GOT3 (cell line): ENCODE results near the gene NFXL1.
A peak's percentile ranks its signal among the peaks of the same experiment; 100 is the strongest.
"Not testable (repeated sequence)": the region's sequence is repeated elsewhere in the genome, so short reads cannot be mapped to it uniquely, and the experiment has no call there.

ENCODE experiments used
- DNase-seq: peaks from one replicate; lab custom pipeline; 2025; ENCODE audit warnings: mixed read lengths; lab: John Stamatoyannopoulos, UW

NFXL1 gene

DNA sequence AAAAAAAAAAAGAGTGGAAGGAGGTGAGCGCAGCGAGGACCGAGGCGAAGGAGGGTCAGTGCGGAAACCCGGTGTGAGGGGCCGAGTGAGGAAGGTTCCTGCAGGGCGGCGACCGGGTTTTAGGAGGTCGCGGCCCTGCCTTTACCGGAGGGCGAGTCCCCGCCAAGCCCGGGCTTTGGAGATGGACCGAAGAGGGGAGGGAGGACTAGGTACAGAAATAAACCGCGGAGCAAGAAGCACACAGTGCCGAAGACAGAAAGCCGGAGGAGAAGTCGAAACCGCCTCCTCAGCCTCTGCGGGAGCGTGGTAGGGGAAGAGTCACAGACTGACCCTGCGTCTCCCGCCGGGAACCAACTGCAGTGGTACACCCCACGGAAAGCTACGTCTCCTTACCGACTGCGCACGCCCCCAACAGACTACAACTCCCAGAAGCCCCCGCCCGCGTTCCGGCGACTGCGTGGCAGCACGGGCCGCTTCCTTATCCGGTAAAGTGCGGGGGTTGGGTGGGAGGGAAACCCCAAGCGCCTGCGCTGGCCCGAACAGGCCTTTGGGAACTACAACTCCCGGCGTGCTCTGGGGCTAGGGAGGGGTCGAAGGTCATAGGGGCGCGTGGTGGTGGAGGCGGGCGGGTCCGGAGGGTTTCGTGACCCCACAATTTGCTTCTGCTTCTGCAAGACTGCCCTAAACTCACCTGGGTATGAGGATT, at the start of gene NFXL1:
NFXL1 (minus strand) TSS at position 364 of the 706 bp plus-strand sequence. CDS start 380 bp downstream, outside the sequence.
- peak; percentile 91 for DNase-seq

- DNase-seq = no peak
Measured at GRCh38 chr4:47954677-47955076, 40.3 kb upstream of the NFXL1 start.

DNA sequence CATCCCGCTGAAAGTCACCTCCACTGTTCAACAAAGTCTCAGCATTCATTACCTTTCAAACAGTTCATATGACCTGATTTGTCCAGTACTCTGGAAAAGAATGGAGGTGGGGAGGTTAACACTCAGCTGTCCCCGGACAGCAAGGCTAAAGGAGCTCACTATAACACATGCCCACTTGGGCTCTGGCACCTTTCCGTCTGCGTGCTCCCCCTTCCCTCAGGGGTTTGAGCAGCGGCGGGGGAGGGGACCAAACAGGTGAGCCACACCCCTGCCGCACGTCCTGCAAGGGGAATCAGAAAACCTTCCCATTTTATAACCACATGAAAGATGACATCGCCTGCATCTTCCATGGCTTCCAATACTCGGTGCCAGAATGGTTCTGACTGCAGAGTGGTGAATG, 39.9 kb upstream of the NFXL1 start:
- DNase-seq = no peak

DNA sequence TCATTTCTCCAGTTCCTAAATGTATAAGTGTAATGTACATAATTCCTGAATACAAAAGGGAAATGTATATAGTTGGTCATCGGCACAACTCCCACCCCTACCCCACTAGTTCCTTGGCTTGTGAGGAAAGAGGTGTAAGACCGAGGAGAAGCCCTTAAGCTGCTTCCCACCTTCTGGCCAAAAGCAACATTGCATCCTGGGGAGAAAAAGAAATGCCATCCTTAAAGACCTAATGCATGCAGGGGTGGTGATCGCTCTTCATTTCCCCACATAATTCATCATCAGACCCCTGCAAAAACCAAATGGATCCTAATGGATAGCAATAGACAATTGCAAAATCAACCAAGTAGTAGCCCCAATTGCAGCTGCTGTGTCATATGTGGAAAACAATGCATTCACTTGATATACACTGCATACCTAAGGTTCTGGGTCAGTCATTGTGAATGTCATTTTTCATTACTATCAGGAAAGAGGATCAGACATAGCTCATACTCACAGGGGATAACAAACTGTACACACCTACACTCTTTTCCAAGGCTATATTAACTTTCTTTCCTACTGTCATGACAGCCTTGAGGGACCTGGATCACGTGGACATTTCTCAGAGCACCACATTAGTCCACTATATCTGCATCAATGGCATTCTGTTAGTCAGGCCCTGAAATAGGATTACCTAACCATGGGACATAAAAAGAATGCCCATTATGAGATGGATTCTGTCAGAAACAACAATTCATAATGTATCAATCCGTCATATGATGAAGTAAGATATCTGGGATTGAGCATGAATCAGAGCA, 31.7 kb upstream of the NFXL1 start:
- DNase-seq = no peak

DNA sequence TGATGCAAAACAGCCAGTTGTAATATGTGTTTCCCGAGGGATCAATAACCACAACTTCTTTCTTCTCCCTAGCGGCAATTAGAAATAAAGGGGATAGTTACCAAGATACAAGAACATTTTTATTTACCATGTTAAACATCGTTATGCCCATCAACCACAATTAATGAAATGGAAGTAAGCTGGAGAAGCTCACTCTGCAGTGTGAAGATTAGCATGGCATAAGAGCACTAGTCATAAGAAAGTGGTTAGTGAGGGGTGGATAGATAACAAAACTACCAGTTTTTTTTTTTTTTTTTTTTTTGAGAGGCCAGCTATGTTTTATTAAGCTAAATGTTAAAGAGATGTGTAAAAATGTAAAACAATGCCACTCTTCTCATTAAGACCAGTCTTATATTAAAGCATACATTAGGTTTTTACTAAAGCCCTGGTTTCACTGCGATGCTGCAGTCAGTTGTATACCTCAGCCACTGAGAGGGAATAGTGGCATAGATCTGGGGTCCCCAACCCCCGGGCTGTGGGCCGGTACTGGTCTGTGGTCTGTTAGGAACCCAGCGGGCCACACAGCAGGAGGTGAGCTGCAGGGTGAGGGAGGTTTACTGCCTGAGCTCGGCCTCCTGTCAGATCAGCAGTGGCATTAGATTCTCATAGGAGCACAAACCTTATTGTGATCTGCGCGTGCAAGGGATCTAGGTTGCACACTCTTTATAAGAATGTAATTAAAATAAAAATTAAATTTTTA, 27.9 kb upstream of the NFXL1 start:
- DNase-seq = no peak

GRCh38 chr4:47939456-47939855, 25.1 kb upstream of the NFXL1 start:
- no peak for DNase-seq

DNA sequence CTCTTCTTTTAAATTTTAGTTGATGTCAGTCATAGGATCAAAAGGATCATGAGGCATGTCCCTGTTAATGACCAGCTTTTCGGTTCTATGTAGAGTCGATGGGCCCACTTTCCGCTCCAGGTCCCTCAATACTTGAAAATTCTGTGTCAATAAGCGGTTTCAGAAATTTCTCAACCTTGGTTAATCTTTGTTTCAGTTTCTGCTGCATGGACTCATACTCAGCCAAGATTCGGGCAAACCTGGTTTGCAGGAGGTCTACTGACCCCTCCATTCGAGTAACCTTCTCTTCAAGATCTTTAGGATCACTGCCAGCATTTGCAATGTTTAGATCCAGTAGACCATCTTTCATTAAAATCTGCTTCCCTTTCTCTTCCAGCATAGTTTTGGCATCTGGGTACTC, 22.0 kb upstream of the NFXL1 start:
- no peak for DNase-seq

DNA sequence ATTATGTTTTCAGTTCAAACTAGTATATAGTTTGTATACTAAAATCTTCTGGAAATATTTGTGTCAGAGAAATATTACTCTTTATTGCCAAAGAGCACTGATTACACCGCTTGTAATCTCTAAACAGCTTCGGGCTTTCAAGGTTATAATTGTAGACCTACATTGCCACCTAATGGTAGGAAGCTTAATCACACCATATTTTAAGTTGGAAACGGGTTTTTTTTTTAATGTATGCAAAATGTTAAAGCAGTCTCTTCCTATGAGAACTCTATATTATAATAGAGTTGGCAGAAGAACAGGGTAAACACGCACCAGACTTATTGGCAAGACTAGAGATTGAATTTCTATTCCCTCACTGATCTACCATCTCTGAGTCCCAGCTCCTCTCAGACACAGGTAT, 19.5 kb upstream of the NFXL1 start:
- DNase-seq = no peak

DNA sequence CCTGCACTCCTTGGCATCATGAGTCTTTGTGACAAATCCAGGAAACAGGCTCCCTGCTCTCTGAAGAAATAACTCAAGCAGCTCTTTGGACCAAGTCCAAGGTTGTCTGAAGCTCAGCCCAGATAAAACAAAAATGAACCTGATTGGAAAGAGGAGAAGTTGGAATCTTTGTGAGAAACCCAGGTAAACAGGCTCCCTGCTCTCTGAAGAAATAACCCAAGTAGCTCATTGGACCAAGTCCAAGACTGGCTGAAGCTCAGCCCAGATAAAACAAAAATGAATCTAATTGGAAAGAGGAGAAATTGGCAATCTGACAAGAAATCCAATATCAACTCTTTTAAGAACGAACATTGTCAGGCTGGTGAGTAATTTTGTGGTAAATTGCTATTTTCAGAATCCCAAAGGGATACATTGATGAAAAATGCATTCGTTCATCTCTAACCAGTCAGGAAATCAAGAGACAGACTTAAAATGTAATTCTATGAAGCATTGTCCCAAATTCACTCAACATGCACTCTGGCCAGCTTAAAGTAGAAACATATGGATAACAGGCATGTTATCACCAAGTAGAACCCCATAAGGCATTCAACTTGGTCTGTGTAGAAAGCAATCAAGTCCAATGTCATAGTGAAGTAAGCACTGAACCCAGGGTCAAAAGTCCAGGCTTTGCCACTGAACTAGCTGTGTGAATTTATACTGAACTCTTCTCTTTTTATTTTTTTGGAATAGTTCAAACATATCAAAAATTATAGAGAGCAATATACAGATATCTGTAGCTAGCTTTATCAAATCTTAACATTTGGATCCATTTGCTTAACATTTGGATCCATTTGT, 16.8 kb upstream of the NFXL1 start:
- DNase-seq = no peak

DNA sequence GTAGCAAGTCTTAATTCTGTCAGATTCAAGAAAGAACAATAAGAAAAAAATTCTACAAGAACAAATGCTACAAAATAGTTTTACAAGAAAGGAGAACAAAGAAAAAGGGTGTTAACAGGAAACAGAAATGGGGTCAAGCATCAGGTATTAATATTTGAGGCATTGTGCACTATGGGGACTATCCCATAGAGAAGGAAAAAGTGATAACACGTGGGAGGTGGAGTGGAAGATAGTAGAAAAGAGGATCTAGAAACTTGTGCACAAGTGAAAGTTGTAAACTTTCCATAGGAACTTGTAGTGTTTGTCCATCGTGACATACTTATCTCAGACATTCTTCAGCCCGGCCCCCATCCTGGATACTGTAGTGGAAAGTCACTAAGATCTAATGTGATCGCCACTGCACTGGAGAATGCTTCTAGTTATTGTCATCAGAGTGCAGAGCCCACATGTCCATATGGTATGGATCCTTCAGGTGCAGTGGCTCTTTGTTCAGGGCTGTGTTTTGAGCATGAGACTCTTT, 15.4 kb upstream of the NFXL1 start:
- no peak for DNase-seq

- no peak for DNase-seq
Measured at GRCh38 chr4:47926667-47927258, 12.4 kb upstream of the NFXL1 start.

GRCh38 chr4:47923261-47923608, 8.9 kb upstream of the NFXL1 start:
- not testable (repeated sequence) for DNase-seq

GRCh38 chr4:47922436-47923260, 8.3 kb upstream of the NFXL1 start:
- not testable (repeated sequence) for DNase-seq

DNA sequence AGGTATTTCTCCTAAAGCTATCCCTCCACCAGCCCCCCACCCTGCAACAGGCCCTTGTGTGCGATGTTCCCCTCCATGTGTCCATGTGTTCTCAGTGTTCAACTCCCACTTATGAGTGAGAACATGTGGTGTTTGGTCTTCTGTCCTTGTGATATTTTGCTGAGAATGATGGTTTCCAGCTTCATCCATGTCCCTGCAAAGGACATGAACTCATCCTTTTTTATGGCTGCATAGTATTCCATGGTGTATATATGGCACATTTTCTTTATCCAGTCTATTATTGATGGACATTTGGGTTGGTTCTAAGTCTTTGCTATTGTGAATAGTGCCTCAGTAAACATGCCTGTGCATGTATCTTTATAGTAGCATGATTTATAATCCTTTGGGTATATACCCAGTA, 2.8 kb upstream of the NFXL1 start:
- DNase-seq = not testable (repeated sequence)

DNA sequence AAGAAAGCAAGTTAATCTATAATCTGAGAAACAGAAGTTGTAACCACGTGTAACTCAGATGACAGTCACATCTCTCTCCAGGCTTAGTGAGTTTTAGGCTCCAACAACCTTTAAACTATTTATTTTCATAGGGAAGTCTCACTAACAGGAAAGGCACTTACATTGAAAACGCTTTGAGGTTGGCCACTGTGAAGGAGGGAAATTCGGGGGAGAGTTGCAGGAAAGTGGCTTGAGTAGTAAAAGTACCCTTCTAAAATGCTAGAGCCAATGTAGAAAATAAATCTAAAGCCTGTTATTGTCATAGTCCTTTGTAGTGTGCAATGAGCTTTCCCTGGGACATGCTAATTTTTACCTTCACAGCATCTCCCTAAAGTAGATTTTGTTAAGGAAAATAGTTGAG, 995 bp upstream of the NFXL1 start:
- DNase-seq = no peak

DNA sequence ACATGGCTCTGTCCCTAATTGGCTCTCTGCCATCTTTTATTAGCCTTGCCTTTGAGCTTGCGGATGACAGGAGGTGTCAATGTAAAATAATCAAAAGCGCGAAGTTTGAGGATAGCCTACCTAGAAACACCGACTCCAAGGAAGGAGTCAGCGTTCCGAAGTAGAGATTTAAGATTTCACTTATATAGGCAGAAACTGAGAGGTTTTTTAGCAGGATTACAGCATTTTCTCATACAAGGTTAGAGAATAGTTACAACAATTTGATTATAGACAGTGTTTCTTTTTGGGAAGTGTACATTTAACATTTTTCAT, 499 bp upstream of the NFXL1 start:
- no peak for DNase-seq

GRCh38 chr4:47913861-47914219, 543 bp downstream of the NFXL1 start:
- DNase-seq = no peak

- no peak for DNase-seq
Measured at GRCh38 chr4:47913330-47913729, 1.1 kb downstream of the NFXL1 start.

DNA sequence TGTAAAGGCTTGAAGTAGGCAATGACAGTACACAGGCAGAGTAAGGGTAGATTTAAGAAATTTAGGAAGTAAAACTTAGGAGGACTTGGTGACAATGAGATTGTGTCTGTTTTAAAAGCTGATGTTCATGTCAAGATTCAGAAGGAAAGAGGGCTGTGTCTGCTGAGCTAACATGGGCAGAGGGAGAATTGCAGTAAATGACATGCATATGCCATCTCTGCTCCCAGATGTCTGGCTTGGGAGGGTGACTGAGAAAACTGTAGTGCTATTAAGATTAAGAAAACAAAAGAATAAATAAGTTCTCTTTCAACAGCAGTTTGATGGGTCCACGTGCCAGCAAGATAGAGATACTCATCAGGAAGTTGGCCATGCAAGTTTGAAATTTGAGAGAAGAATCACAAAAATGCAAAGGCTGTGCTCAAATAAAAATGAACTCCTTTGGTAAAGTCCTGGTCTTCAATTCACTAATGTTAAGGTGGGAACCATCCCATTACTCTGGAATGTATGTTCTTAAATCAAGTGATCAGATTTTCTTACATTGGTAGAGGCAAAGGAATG, 7.2 kb downstream of the NFXL1 start:
- DNase-seq = no peak

DNA sequence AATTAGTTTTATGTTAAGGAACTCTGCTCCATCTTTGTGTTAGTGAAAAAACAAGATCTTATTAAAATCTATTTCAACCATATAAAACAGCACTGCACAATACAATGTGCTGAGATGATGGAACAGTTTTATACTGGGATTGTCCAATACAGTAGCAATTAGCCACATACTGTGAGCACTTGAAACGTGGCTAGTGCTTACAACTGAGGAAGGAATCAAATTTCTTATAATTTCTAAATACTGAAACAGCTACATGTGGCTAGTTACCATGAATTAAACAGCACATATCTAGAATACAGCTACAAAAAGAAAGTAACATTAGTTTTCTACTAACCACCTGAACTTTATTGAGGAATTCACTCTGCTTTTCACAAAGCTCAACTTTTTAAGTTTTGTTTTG, 14.7 kb downstream of the NFXL1 start:
- DNase-seq = no peak
